SK-N-SH (cell line): Measurements from ENCODE around the gene HLA-DOA. TPM values are rescaled to one million over a fixed set of nuclear protein-coding genes. Genes with fewer than 3 reads are reported as not detected.

Source experiments
- CTCF ChIA-PET: fragments of 300-600, 350-600 bp; formaldehyde crosslinking; extraction: SDS; loops from one replicate; lab custom pipeline; 2021; lab: Yijun Ruan, JAX
- POLR2A ChIA-PET: fragments of 350-600 bp; sonication (Branson Sonifier 250); formaldehyde crosslinking; extraction: SDS; loops from one replicate; lab custom pipeline; 2020; ENCODE audit warnings: antibody characterized with exemption, inconsistent platforms; lab: Yijun Ruan, JAX
- DNase-seq: peaks from one replicate; pipeline ENCODE4 v3.0.0; 2012
- H2AFZ ChIP-seq: fragments of 200-600 bp; sonication (generic); 2 replicates; pipeline ENCODE4 v1.8.1; 2016; ENCODE audit warnings: antibody characterized with exemption, mild to moderate bottlenecking, low read depth
- H3F3A ChIP-seq: fragments of 200-600 bp; sonication (generic); replicated peaks from 2 replicates; pipeline ENCODE3; 2016; ENCODE audit warnings: antibody characterized with exemption, mild to moderate bottlenecking; ENCODE audit not compliant: insufficient read depth
- H3K27ac ChIP-seq, 2 experiments: fragments of 200-500 bp in 1 of 2; fragments of 200-600 bp in 1 of 2; sonication (Bioruptor generic) in 1 of 2; sonication (generic), shearing (Covaris generic) in 1 of 2; 2 replicates each; pipeline versions ENCODE4 v1.5.1 to v1.6.1; 2014 to 2016; ENCODE audit warnings: low read depth in 2 of 2, inconsistent platforms in 1 of 2, low read length in 1 of 2, mild to moderate bottlenecking in 1 of 2, mixed read lengths in 1 of 2
- H3K27me3 ChIP-seq: fragments of 200-600 bp; sonication (generic), shearing (Covaris generic); 2 replicates; pipeline ENCODE4 v1.6.1; 2016; ENCODE audit warnings: mixed run types; ENCODE audit not compliant: insufficient read depth
- H3K36me3 ChIP-seq, 2 experiments: fragments of 200-500 bp in 1 of 2; fragments of 200-600 bp in 1 of 2; sonication (Bioruptor generic) in 1 of 2; sonication (generic) in 1 of 2; replicated peaks in 1 of 2; 2 replicates each; pipeline versions ENCODE3 to v1.5.1; 2014 to 2016; ENCODE audit warnings: low read length in 1 of 2, mild to moderate bottlenecking in 1 of 2; ENCODE audit not compliant: insufficient read depth in 2 of 2, control insufficient read depth in 1 of 2
- H3K4me1 ChIP-seq, 2 experiments: fragments of 200-500 bp in 1 of 2; fragments of 200-600 bp in 1 of 2; sonication (Bioruptor generic) in 1 of 2; sonication (generic), shearing (Covaris generic) in 1 of 2; 2 replicates each; pipeline versions ENCODE4 v1.5.1 to v1.6.1; 2014 to 2016; ENCODE audit warnings: low read depth in 1 of 2, low read length in 1 of 2, mixed run types in 1 of 2; ENCODE audit not compliant: insufficient read depth in 2 of 2, control insufficient read depth in 1 of 2
- H3K4me2 ChIP-seq: fragments of 200-600 bp; sonication (generic), shearing (Covaris generic); 2 replicates; pipeline ENCODE4 v1.6.1; 2017; ENCODE audit warnings: mixed run types
- H3K4me3 ChIP-seq, 2 experiments: fragments of 200-500 bp in 1 of 2; fragments of 200-600 bp in 1 of 2; sonication (Bioruptor generic) in 1 of 2; sonication (generic), shearing (Covaris generic) in 1 of 2; 2 replicates each; pipeline versions ENCODE4 v1.5.1 to v1.8.1; 2014 to 2016; ENCODE audit warnings: low read depth in 2 of 2, inconsistent platforms in 1 of 2, low read length in 1 of 2, mild to moderate bottlenecking in 1 of 2, mixed read lengths in 1 of 2, moderate library complexity in 1 of 2
- H3K79me2 ChIP-seq: fragments of 200-600 bp; sonication (generic); 2 replicates; pipeline ENCODE4 v1.8.1; 2017; ENCODE audit warnings: mild to moderate bottlenecking; ENCODE audit not compliant: insufficient read depth
- H3K9ac ChIP-seq: fragments of 200-600 bp; sonication (generic); 2 replicates; pipeline ENCODE4 v1.6.1; 2017; ENCODE audit warnings: mixed run types
- H3K9me2 ChIP-seq: fragments of 200-600 bp; sonication (generic); 2 replicates; pipeline ENCODE4 v1.6.1; 2017; ENCODE audit warnings: mixed run types
- H3K9me3 ChIP-seq: fragments of 200-600 bp; sonication (generic); 2 replicates; pipeline ENCODE4 v1.6.1; 2017; ENCODE audit warnings: mixed run types, mild to moderate bottlenecking, moderate library complexity
- H4K20me1 ChIP-seq: fragments of 200-600 bp; sonication (generic); 2 replicates; pipeline ENCODE4 v1.6.1; 2017; ENCODE audit warnings: mild to moderate bottlenecking, mixed run types; ENCODE audit not compliant: insufficient read depth
- ELF1 ChIP-seq: IDR thresholded peaks from 2 replicates; pipeline ENCODE4 v1.4.0; 2012
- EZH2phosphoT487 ChIP-seq: fragments of 200-600 bp; sonication (generic); IDR thresholded peaks from 2 replicates; pipeline ENCODE4 v1.6.1; 2017; ENCODE audit warnings: low read depth, mixed run types, mild to moderate bottlenecking, antibody characterized with exemption, moderate library complexity, borderline replicate concordance
- FOSL2 ChIP-seq: IDR thresholded peaks from 2 replicates; pipeline ENCODE4 v1.4.0; 2012; ENCODE audit warnings: low read depth, mild to moderate bottlenecking, moderate library complexity, borderline replicate concordance
- FOXJ3 ChIP-seq: sonication (generic); formaldehyde crosslinking; IDR thresholded peaks from 2 replicates; pipeline ENCODE4 v1.5.1; 2020; ENCODE audit warnings: mild to moderate bottlenecking, missing genetic modification reagents
- GABPA ChIP-seq: IDR thresholded peaks from 2 replicates; pipeline ENCODE4 v1.4.0; 2012; ENCODE audit warnings: low read depth, mild to moderate bottlenecking
- GATA2 ChIP-seq: sonication (generic); formaldehyde crosslinking; IDR thresholded peaks from 2 replicates; pipeline ENCODE4 v1.5.0; 2020; ENCODE audit warnings: mild to moderate bottlenecking, missing genetic modification reagents
- MXI1 ChIP-seq: IDR thresholded peaks from 2 replicates; pipeline ENCODE4 v1.6.1; 2012; ENCODE audit warnings: mild to moderate bottlenecking, low read depth, low read length, improper control_type of control experiment
- NRF1 ChIP-seq: IDR thresholded peaks from 2 replicates; pipeline ENCODE4 v1.6.1; 2012; ENCODE audit warnings: low read depth, mild to moderate bottlenecking, low read length
- RXRA ChIP-seq: IDR thresholded peaks from 2 replicates; pipeline ENCODE4 v1.4.0; 2012; ENCODE audit warnings: low read depth, mild to moderate bottlenecking, borderline replicate concordance
- SIN3A ChIP-seq: IDR thresholded peaks from 2 replicates; pipeline ENCODE4 v1.6.1; 2012; ENCODE audit warnings: low read depth, mild to moderate bottlenecking, low read length, moderate library complexity, borderline replicate concordance
- SMC3 ChIP-seq: IDR thresholded peaks from 2 replicates; pipeline ENCODE4 v1.6.1; 2012; ENCODE audit warnings: low read depth, low read length, improper control_type of control experiment
- TAF1 ChIP-seq: IDR thresholded peaks from 2 replicates; pipeline ENCODE4 v1.6.1; 2012; ENCODE audit warnings: low read depth, mild to moderate bottlenecking, low read length, moderate library complexity, borderline replicate concordance
- WGBS: methylation state at CpG from one replicate; pipeline ENCODE4 v1.1.6; 2017; ENCODE audit warnings: low lambda C conversion rate; 5-methylcytosine and 5-hydroxymethylcytosine counted together
- polyA plus RNA-seq, 3 experiments: library from polyadenylated mRNA; depleted of rRNA; stranded (reverse); fragments of >200 nt; gene quantifications; 2 replicates each; pipeline ENCODE4 v1.2.3, GENCODE V29; 2012
- TF ChIP-seq, protein P1 (sequence below): fragments of 200-600 bp; sonication (generic); IDR thresholded peaks from 2 replicates; pipeline ENCODE4 v1.6.1; 2017; ENCODE audit warnings: antibody characterized with exemption, mild to moderate bottlenecking, moderate library complexity
- TF ChIP-seq, protein P2 (sequence below): IDR thresholded peaks from 2 replicates; pipeline ENCODE4 v1.4.0; 2012; ENCODE audit warnings: low read depth
- TF ChIP-seq, protein P3 (sequence below): IDR thresholded peaks from 2 replicates; pipeline ENCODE4 v1.4.0; 2012; ENCODE audit warnings: low read depth, borderline replicate concordance
- TF ChIP-seq, protein P4 (sequence below): IDR thresholded peaks from 2 replicates; pipeline ENCODE4; 2012
- TF ChIP-seq, protein P5 (sequence below): IDR thresholded peaks from 2 replicates; pipeline ENCODE4 v1.4.0; 2012; ENCODE audit warnings: low read depth, borderline replicate concordance

The HLA-DOA gene
- polyA plus RNA-seq, 1 of the 3 experiments (the other 2 are of a cell fraction) = not detected

DNA sequence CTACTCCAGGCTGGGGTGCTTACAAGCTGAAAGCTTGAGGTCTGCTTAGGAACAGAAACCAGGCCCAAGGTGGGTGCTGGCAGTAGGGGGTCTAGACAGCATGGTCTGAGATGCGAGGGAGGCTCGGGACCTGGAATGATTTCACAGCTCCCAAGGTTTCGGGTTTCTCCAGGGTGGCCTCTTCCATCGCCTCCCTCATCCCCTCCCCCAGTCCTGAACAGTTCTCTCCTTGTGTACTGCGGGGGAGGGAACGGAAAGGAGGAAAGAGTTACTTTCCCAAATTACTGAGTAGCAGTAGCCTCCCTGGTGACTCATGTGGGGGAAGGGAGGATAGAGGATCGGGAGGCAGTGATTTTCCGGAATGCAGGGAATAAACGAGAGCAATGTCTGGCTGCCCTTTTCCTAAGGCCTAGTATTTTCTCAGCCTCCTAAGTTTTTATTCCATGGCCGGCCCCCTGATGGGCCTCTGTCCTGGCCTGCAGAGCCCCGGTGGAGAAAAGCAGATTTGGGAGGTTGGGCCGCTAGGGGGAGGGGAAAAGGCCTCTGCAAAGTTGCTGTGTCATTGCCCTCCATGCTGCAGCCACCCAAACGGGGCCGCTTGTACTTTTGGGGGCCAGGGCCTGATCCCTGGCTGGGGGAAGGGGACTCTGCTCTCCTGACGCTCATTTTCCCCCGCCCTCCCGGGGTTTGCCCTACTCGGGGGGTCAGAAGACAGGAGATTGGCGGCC is 39.5 kb downstream of the HLA-DOA start (continued):
- TF ChIP-seq, protein P1, sequence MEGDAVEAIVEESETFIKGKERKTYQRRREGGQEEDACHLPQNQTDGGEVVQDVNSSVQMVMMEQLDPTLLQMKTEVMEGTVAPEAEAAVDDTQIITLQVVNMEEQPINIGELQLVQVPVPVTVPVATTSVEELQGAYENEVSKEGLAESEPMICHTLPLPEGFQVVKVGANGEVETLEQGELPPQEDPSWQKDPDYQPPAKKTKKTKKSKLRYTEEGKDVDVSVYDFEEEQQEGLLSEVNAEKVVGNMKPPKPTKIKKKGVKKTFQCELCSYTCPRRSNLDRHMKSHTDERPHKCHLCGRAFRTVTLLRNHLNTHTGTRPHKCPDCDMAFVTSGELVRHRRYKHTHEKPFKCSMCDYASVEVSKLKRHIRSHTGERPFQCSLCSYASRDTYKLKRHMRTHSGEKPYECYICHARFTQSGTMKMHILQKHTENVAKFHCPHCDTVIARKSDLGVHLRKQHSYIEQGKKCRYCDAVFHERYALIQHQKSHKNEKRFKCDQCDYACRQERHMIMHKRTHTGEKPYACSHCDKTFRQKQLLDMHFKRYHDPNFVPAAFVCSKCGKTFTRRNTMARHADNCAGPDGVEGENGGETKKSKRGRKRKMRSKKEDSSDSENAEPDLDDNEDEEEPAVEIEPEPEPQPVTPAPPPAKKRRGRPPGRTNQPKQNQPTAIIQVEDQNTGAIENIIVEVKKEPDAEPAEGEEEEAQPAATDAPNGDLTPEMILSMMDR = peak; percentile 29; the same call in 1 of the 2 replicates
- no peak for TF ChIP-seq SMC3
- TF ChIP-seq, protein P2, sequence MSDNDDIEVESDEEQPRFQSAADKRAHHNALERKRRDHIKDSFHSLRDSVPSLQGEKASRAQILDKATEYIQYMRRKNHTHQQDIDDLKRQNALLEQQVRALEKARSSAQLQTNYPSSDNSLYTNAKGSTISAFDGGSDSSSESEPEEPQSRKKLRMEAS = 0 out of 2 replicates have a peak, but pooled peaks have one; percentile 43
- TF ChIP-seq ELF1 = no peak
- peak; percentile 92 for TF ChIP-seq TAF1
- TF ChIP-seq RXRA = no peak
- no peak for TF ChIP-seq FOXJ3 (CRISPR knock-in tag)
- no peak for TF ChIP-seq GATA2 (CRISPR knock-in tag)
- no peak for TF ChIP-seq NRF1
- TF ChIP-seq FOSL2 = peak; percentile 81
- TF ChIP-seq EZH2phosphoT487 = no peak
- no peak for TF ChIP-seq GABPA

DNA sequence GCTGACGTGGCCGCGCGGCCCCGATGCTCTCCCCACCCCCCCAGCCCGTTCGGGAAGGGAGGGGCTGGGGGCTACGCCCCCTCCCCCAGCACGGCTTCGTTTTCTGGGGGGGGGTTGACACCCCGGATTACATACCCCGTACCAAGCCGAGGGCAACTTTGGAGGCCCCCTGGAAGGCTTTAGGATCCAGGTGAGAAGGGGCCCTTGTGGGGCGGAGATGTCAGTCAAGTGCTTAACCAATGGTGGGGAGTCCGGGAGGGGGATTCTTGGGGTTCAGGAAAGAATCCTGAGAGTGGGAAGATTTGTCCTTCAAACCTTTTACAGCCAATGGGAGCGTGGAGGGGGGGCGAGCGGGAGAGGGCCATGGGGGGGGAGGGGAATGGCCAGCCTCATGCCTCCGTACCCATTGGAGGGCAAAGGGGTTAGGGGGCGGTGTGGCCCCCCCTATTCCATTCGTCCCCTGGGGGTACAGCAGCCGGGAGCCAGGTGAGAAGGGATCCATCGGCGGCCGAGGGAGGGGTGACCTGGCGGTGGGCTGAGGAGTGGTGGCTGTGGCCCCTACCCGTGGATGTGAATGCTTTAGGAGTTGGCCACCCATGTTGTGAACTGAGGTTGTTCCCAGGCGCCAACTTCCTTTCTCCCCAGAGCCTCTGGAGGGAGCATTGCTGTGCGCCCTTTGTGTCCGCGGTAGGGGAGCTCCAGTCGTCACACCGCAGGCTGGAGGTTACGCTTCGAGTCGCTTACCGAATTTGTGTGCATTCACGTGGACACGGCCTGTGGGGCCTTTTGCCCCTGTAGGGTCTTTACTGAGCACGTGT is 40.3 kb downstream of the HLA-DOA start:
- H3K9ac ChIP-seq = peak overlapping the region; percentile 94
- CTCF ChIA-PET = interaction anchor here (0.9 to 12.0 kb wide), 7 partner anchors 15 to 193 kb away, joined by 3 to 203 read pairs (median 19); partner anchors contain the start of genes HLA-DMA and TAP2
- peak overlapping the region; percentile 97 for H3K4me2 ChIP-seq
- H3F3A ChIP-seq = peaks cover 40% of the 10 kb centered on the region
- 1% methylated on average over 25 of the region's 40 CpGs for WGBS
- POLR2A ChIA-PET = interaction anchor here (0.6 to 4.7 kb wide), 6 partner anchors 13 to 773 kb away, joined by 3 to 42 read pairs (median 3); no protein-coding TSS in a partner anchor
- no peaks in the 10 kb centered on the region for H3K9me3 ChIP-seq
- H3K27me3 ChIP-seq = no peaks in the 10 kb centered on the region
- TF ChIP-seq, protein P1 = peak; percentile 24; the same call in 1 of the 2 replicates
- TF ChIP-seq MXI1 (peak; percentile 39), SIN3A (0 out of 2 replicates have a peak, but pooled peaks have one; percentile 43)
- TF ChIP-seq, protein P3, sequence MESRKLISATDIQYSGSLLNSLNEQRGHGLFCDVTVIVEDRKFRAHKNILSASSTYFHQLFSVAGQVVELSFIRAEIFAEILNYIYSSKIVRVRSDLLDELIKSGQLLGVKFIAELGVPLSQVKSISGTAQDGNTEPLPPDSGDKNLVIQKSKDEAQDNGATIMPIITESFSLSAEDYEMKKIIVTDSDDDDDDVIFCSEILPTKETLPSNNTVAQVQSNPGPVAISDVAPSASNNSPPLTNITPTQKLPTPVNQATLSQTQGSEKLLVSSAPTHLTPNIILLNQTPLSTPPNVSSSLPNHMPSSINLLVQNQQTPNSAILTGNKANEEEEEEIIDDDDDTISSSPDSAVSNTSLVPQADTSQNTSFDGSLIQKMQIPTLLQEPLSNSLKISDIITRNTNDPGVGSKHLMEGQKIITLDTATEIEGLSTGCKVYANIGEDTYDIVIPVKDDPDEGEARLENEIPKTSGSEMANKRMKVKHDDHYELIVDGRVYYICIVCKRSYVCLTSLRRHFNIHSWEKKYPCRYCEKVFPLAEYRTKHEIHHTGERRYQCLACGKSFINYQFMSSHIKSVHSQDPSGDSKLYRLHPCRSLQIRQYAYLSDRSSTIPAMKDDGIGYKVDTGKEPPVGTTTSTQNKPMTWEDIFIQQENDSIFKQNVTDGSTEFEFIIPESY = no peak
- TF ChIP-seq, protein P2 = peak; percentile 85
- TF ChIP-seq, protein P4, sequence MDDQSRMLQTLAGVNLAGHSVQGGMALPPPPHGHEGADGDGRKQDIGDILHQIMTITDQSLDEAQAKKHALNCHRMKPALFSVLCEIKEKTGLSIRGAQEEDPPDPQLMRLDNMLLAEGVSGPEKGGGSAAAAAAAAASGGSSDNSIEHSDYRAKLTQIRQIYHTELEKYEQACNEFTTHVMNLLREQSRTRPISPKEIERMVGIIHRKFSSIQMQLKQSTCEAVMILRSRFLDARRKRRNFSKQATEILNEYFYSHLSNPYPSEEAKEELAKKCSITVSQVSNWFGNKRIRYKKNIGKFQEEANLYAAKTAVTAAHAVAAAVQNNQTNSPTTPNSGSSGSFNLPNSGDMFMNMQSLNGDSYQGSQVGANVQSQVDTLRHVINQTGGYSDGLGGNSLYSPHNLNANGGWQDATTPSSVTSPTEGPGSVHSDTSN = peak; percentile 70
- TF ChIP-seq, protein P5, sequence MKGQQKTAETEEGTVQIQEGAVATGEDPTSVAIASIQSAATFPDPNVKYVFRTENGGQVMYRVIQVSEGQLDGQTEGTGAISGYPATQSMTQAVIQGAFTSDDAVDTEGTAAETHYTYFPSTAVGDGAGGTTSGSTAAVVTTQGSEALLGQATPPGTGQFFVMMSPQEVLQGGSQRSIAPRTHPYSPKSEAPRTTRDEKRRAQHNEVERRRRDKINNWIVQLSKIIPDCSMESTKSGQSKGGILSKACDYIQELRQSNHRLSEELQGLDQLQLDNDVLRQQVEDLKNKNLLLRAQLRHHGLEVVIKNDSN = no peak
- H3K36me3 ChIP-seq = peaks cover 15 to 23% of the 10 kb centered on the region in 2 experiments
- peaks cover 6% of the 10 kb centered on the region in 2 experiments; a peak in 2 of 4 replicates for H3K4me1 ChIP-seq
- DNase-seq = peak; percentile 70
- H2AFZ ChIP-seq = no peak overlapping the region
- H3K27ac ChIP-seq = peak overlapping the region; percentile 97 to 99
- peaks cover 20% of the 10 kb centered on the region for H4K20me1 ChIP-seq
- no peaks in the 10 kb centered on the region for H3K9me2 ChIP-seq
- H3K4me3 ChIP-seq = peak overlapping the region; percentile 80 to 83
- peaks cover 62% of the 10 kb centered on the region for H3K79me2 ChIP-seq
